Cardiac muscle cell (in vitro differentiated cells and primary cell): ENCODE data around the gene DOCK4. TPM values are rescaled to one million over a fixed set of nuclear protein-coding genes. Genes with fewer than 3 reads are reported as not detected.

ENCODE experiments used
- DNase-seq, 2 donors: peaks; one replicate each; pipeline versions ENCODE4 v3.0.0 to v3.0.0-alpha.2; 2010 to 2017; ENCODE audit warnings: low read depth in 1 of 2, low spot score in 1 of 2
- H3K27ac ChIP-seq: fragments of 200-600 bp; sonication (generic); 2 replicates; pipeline ENCODE4 v1.5.1; 2016
- H3K27me3 ChIP-seq: fragments of 200-600 bp; sonication (generic); 2 replicates; pipeline ENCODE4 v1.6.0; 2016; ENCODE audit warnings: control low read depth
- H3K36me3 ChIP-seq: fragments of 200-600 bp; sonication (generic); 2 replicates; pipeline ENCODE4 v1.5.1; 2016; ENCODE audit warnings: control low read depth
- H3K4me1 ChIP-seq: fragments of 200-600 bp; sonication (generic); 2 replicates; pipeline ENCODE4 v1.8.1; 2017; ENCODE audit warnings: low read depth, mild to moderate bottlenecking, mixed run types
- H3K4me3 ChIP-seq: fragments of 200-600 bp; sonication (generic); 2 replicates; pipeline ENCODE4 v1.5.1; 2016; ENCODE audit warnings: mild to moderate bottlenecking
- H3K9me3 ChIP-seq: fragments of 200-600 bp; sonication (generic); 2 replicates; pipeline ENCODE4 v1.5.1; 2017; ENCODE audit warnings: low read depth, mild to moderate bottlenecking, control low read depth
- polyA plus RNA-seq: library from polyadenylated mRNA; unstranded; fragments of >200 nt; fragmentation: Nextera tagmentation; extraction: Ambion mirVana; gene quantifications from 2 replicates; pipeline ENCODE4 v1.2.1, GENCODE V29; 2016
- total RNA-seq: library from RNA; depleted of rRNA; stranded (reverse); fragments of >200 nt; gene quantifications from 2 replicates; pipeline ENCODE4 v1.2.3, GENCODE V29; 2016
- TF ChIP-seq, protein P1 (sequence below): IDR thresholded peaks from 2 replicates; pipeline ENCODE4 v1.5.1; 2012; ENCODE audit warnings: low read depth, mild to moderate bottlenecking, low read length

DOCK4 gene
- total and polyA plus RNA-seq, 2 experiments from 2014 or later, result 5.3 to 11.4 TPM

DNA sequence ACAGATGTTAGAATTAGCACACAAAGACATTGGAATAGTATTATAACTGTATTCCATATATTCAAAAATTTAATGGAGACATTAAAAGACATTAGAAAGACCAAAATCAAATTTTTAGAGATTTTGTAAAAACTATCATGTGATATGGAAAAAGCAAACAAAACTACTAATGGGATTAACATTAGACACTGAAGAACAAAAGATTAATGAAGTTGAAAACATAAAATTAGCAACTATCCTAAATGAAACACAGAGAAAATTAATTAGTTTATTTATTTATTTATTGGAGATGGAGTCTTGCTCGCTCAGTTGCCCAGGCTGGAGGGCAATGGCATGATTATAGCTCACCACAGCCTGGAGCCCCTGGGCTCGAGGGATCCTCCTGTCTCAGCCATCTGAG lies 158.8 kb downstream of the DOCK4 start:
- no peaks in the 10 kb centered on the region for H3K9me3 ChIP-seq
- no peak for DNase-seq
- TF ChIP-seq, protein P1, sequence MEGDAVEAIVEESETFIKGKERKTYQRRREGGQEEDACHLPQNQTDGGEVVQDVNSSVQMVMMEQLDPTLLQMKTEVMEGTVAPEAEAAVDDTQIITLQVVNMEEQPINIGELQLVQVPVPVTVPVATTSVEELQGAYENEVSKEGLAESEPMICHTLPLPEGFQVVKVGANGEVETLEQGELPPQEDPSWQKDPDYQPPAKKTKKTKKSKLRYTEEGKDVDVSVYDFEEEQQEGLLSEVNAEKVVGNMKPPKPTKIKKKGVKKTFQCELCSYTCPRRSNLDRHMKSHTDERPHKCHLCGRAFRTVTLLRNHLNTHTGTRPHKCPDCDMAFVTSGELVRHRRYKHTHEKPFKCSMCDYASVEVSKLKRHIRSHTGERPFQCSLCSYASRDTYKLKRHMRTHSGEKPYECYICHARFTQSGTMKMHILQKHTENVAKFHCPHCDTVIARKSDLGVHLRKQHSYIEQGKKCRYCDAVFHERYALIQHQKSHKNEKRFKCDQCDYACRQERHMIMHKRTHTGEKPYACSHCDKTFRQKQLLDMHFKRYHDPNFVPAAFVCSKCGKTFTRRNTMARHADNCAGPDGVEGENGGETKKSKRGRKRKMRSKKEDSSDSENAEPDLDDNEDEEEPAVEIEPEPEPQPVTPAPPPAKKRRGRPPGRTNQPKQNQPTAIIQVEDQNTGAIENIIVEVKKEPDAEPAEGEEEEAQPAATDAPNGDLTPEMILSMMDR, result no peak

DNA sequence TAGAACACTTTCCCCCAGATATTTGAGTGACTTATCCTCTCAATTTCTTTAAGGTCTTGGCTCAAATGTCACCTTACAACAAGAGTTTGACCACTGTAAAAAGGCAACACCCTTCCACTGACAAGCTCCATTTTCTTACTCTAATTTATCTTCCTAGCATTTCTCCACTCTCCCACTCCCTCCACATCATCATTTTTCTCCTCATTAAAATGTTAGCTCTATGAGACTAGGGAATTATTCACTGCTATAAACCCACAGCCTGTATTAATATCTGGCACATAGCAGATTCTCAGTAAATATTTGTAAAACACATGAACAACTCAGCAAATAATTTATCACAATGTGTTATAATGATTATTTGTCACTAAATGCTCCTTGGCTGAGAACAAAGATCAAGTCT lies 161.0 kb downstream of the DOCK4 start:
- H3K36me3 ChIP-seq, result no peaks in the 10 kb centered on the region
- no peak overlapping the region for H3K27ac ChIP-seq
- H3K4me3 ChIP-seq, result no peak overlapping the region
- H3K4me1 ChIP-seq, result peaks cover 11% of the 10 kb centered on the region
- no peaks in the 10 kb centered on the region for H3K9me3 ChIP-seq
- TF ChIP-seq, protein P1, result no peak
- H3K27me3 ChIP-seq, result no peaks in the 10 kb centered on the region
- no peak for DNase-seq

More for the DNA sequence above, 158.8 kb downstream of the DOCK4 start:
- no peaks in the 10 kb centered on the region for H3K36me3 ChIP-seq
- H3K4me3 ChIP-seq, result no peak overlapping the region
- no peak overlapping the region for H3K27ac ChIP-seq
- H3K4me1 ChIP-seq, result peaks cover 25% of the 10 kb centered on the region
- H3K27me3 ChIP-seq, result no peaks in the 10 kb centered on the region

DNA sequence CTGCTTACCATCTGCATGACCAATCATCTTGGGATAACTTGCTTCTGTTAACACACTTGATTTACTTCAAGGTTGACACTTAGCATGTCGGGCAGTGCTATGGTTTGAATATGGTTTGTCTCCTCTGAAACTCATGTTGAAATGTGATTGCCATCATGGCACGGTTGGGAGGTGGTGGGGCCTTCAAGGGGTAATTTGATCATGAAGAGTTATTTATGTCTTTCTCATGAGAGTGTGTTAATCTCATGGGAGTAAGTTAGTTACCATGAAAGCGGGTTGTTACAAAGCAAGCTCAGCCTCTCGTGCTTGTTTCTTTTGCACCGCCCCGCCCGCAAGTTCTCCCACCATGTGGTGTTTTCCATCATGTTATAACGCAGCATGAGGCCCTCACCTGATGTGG lies 163.6 kb downstream of the DOCK4 start:
- DNase-seq, result no peak
- Histone ChIP-seq H3K9me3 (no peaks in the 10 kb centered on the region), H3K36me3 (no peaks in the 10 kb centered on the region)

DNA sequence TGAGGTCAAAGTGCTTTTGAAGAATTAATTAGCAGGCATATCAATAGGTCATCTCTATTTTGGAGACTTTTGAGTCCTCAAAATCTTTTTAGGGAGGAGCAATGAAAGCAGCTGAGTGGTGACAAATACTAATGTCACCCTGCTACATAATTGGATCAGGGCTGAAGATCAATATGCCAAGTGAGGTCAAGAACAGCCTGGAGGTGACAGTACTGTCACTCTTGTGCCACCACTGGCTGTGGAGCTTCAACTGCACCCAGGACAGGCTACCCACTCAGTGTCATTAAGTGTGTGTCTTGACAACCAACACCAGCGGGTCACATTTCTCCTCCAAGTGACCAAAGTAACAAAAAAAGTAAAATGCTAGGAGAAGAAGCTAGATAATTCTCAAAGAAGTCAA lies 167.8 kb downstream of the DOCK4 start:
- no peaks in the 10 kb centered on the region for H3K27me3 ChIP-seq
- no peaks in the 10 kb centered on the region for H3K9me3 ChIP-seq
- no peak overlapping the region for H3K4me3 ChIP-seq
- no peaks in the 10 kb centered on the region for H3K36me3 ChIP-seq
- no peak overlapping the region for H3K27ac ChIP-seq
- no peaks in the 10 kb centered on the region for H3K4me1 ChIP-seq
- DNase-seq, result no peak
- TF ChIP-seq, protein P1, result no peak

More for the DNA sequence above, 163.6 kb downstream of the DOCK4 start:
- TF ChIP-seq, protein P1, result no peak
- Histone ChIP-seq H3K4me3 (no peak overlapping the region), H3K27me3 (no peaks in the 10 kb centered on the region), H3K4me1 (no peaks in the 10 kb centered on the region), H3K27ac (no peak overlapping the region)

DNA sequence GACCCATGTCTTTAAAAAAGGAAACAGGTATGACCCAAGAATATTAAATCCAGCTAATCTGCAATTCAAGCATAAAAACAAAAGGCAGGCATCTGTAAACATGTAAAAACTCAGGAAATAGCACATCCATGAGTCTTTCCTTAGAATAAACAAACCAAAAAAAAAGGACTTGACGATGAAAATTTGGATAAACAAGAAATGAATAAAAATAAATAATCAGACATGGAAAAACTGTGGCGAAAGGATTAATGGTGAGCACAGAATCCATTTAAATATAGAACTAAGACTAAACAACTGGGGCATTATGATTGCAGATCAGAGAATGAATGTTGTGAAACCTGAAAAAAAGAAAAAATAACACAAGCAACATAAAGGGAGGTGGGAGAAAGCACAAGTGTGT lies 170.1 kb downstream of the DOCK4 start:
- Histone ChIP-seq H3K27ac (no peak overlapping the region), H3K36me3 (no peaks in the 10 kb centered on the region), H3K9me3 (no peaks in the 10 kb centered on the region), H3K4me1 (no peaks in the 10 kb centered on the region), H3K27me3 (no peaks in the 10 kb centered on the region), H3K4me3 (no peak overlapping the region)
- no peak for DNase-seq
- TF ChIP-seq, protein P1, result no peak

DNA sequence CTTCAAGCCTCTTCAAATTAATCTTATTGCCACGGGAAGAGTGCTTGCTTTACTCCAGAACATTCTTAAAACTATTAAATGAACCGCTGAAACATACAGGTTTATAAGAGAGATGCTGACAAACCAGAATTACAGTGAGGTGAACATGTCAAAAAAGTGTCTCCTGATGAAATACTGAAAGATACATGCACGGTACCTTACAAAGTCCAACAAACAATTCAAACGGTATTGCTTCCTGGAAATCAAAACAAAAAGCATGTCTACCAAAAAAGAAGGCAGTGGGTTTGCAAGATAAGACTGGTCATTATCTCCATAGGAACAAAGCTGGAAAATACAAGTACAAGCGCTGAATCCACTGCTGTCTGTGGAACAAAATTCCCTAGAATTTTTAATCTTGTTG lies 174.5 kb downstream of the DOCK4 start:
- Histone ChIP-seq H3K4me3 (no peak overlapping the region), H3K27ac (no peak overlapping the region), H3K4me1 (no peaks in the 10 kb centered on the region), H3K27me3 (no peaks in the 10 kb centered on the region), H3K36me3 (no peaks in the 10 kb centered on the region), H3K9me3 (no peaks in the 10 kb centered on the region)
- DNase-seq, result no peak
- TF ChIP-seq, protein P1, result no peak
